Cardiac muscle cell (in vitro differentiated cells and primary cell): ENCODE measurements around the gene MESD. TPM values are rescaled to one million over a fixed set of nuclear protein-coding genes. Genes with fewer than 3 reads are reported as not detected.

Experiments
- DNase-seq, 2 donors: peaks; one replicate each; pipeline versions ENCODE4 v3.0.0 to v3.0.0-alpha.2; 2010 to 2017; ENCODE audit warnings: low read depth in 1 of 2, low spot score in 1 of 2
- H3K27ac ChIP-seq: fragments of 200-600 bp; sonication (generic); 2 replicates; pipeline ENCODE4 v1.5.1; 2016
- H3K27me3 ChIP-seq: fragments of 200-600 bp; sonication (generic); 2 replicates; pipeline ENCODE4 v1.6.0; 2016; ENCODE audit warnings: control low read depth
- H3K36me3 ChIP-seq: fragments of 200-600 bp; sonication (generic); 2 replicates; pipeline ENCODE4 v1.5.1; 2016; ENCODE audit warnings: control low read depth
- H3K4me1 ChIP-seq: fragments of 200-600 bp; sonication (generic); 2 replicates; pipeline ENCODE4 v1.8.1; 2017; ENCODE audit warnings: low read depth, mild to moderate bottlenecking, mixed run types
- H3K4me3 ChIP-seq: fragments of 200-600 bp; sonication (generic); 2 replicates; pipeline ENCODE4 v1.5.1; 2016; ENCODE audit warnings: mild to moderate bottlenecking
- H3K9me3 ChIP-seq: fragments of 200-600 bp; sonication (generic); 2 replicates; pipeline ENCODE4 v1.5.1; 2017; ENCODE audit warnings: low read depth, mild to moderate bottlenecking, control low read depth
- polyA plus RNA-seq: library from polyadenylated mRNA; unstranded; fragments of >200 nt; fragmentation: Nextera tagmentation; extraction: Ambion mirVana; gene quantifications from 2 replicates; pipeline ENCODE4 v1.2.1, GENCODE V29; 2016
- total RNA-seq: library from RNA; depleted of rRNA; stranded (reverse); fragments of >200 nt; gene quantifications from 2 replicates; pipeline ENCODE4 v1.2.3, GENCODE V29; 2016
- TF ChIP-seq, protein P1 (sequence below): IDR thresholded peaks from 2 replicates; pipeline ENCODE4 v1.5.1; 2012; ENCODE audit warnings: low read depth, mild to moderate bottlenecking, low read length

Gene MESD
- total and polyA plus RNA-seq, 2 experiments from 2014 or later = 20.1 to 35.8 TPM

- TF ChIP-seq, protein P1, sequence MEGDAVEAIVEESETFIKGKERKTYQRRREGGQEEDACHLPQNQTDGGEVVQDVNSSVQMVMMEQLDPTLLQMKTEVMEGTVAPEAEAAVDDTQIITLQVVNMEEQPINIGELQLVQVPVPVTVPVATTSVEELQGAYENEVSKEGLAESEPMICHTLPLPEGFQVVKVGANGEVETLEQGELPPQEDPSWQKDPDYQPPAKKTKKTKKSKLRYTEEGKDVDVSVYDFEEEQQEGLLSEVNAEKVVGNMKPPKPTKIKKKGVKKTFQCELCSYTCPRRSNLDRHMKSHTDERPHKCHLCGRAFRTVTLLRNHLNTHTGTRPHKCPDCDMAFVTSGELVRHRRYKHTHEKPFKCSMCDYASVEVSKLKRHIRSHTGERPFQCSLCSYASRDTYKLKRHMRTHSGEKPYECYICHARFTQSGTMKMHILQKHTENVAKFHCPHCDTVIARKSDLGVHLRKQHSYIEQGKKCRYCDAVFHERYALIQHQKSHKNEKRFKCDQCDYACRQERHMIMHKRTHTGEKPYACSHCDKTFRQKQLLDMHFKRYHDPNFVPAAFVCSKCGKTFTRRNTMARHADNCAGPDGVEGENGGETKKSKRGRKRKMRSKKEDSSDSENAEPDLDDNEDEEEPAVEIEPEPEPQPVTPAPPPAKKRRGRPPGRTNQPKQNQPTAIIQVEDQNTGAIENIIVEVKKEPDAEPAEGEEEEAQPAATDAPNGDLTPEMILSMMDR = no peak
- no peaks in the 10 kb centered on the region for H3K36me3 ChIP-seq
- H3K4me1 ChIP-seq = peaks cover 7% of the 10 kb centered on the region
- H3K27me3 ChIP-seq = no peaks in the 10 kb centered on the region
- no peaks in the 10 kb centered on the region for H3K9me3 ChIP-seq
- peak in 1 of 2 donors; percentile 61 for DNase-seq
- H3K4me3 ChIP-seq = no peak overlapping the region
- no peak overlapping the region for H3K27ac ChIP-seq
Measured at GRCh38 chr15:80932989-80933388, 56.6 kb downstream of the MESD start.

GRCh38 chr15:80932513-80932815 lies 57.2 kb downstream of the MESD start:
- TF ChIP-seq, protein P1 = no peak
- peaks cover 7% of the 10 kb centered on the region for H3K4me1 ChIP-seq
- H3K27me3 ChIP-seq = no peaks in the 10 kb centered on the region
- H3K4me3 ChIP-seq = no peak overlapping the region
- no peak overlapping the region for H3K27ac ChIP-seq
- no peaks in the 10 kb centered on the region for H3K36me3 ChIP-seq
- no peak for DNase-seq
- no peaks in the 10 kb centered on the region for H3K9me3 ChIP-seq

GRCh38 chr15:80931721-80932512 lies 57.7 kb downstream of the MESD start:
- peaks cover 7% of the 10 kb centered on the region for H3K4me1 ChIP-seq
- no peaks in the 10 kb centered on the region for H3K9me3 ChIP-seq
- TF ChIP-seq, protein P1 = no peak
- no peak for DNase-seq
- H3K4me3 ChIP-seq = no peak overlapping the region
- H3K36me3 ChIP-seq = no peaks in the 10 kb centered on the region
- no peak overlapping the region for H3K27ac ChIP-seq
- no peaks in the 10 kb centered on the region for H3K27me3 ChIP-seq

GRCh38 chr15:80931191-80931590 lies 58.4 kb downstream of the MESD start:
- Histone ChIP-seq H3K27me3 (no peaks in the 10 kb centered on the region), H3K4me1 (peaks cover 7% of the 10 kb centered on the region), H3K36me3 (no peaks in the 10 kb centered on the region), H3K27ac (no peak overlapping the region), H3K9me3 (no peaks in the 10 kb centered on the region), H3K4me3 (no peak overlapping the region)
- DNase-seq = peak in 1 of 2 donors; percentile 65
- TF ChIP-seq, protein P1 = no peak

- H3K9me3 ChIP-seq = no peaks in the 10 kb centered on the region
- H3K27me3 ChIP-seq = no peaks in the 10 kb centered on the region
- H3K36me3 ChIP-seq = no peaks in the 10 kb centered on the region
- TF ChIP-seq, protein P1 = no peak
- H3K4me1 ChIP-seq = peaks cover under 1% of the 10 kb centered on the region
- no peak for DNase-seq
- H3K27ac ChIP-seq = no peak overlapping the region
- H3K4me3 ChIP-seq = no peak overlapping the region
Measured at GRCh38 chr15:80929689-80930088, 59.9 kb downstream of the MESD start.
